Measurements from ENCODE around the gene MLYCD. TPM values are rescaled to one million over a fixed set of nuclear protein-coding genes. Genes with fewer than 3 reads are reported as not detected.

Gene MLYCD
- total and polyA plus RNA-seq, 7 donors: 8.3 to 21.6 (median 14.7) TPM

DNA sequence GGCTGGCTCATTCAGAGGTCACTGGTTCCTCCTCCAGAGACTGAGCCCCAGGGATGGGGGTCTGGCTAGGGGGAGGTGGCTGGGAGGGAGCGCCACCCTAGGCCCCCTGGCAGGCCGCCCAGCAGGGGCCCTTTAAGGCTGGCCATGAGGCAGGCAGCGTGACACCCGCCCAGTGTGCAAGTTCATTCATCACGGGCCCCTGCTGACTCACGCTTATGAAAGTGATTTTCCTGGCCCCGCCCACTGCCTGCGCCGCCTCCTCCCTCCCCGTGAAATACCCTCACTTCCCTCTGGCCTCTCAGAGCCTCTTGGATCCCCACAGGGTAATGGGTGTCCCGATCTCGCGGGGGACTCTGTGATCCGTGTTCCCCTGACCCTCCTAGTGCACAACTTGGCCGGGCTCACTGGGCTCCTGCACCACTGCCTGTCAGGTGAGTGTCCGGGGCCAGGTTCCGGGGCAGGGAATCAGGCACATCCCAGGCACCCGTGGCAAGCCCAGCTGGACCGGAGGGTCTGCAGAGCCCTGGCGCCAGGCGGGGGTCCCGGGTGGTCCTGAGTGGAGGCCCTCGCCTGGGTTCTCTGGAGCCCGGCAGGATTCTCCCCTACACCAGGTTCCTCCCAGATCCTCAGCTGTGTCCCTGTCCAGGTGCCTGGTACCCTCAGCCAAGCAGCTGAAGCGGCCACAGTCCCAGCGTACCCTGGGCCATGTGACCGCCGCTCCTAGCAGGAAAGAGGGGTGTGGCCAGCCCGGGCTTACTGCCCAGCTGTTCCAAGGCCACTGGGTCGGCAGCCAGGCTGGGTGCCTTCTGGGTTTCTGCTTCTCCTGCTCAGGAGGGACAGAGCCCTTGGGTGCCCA lies 54.3 kb downstream of the MLYCD start, which contains the start of gene OSGIN1:
Gene OSGIN1, plus strand, starts transcription at position 301 of the 856 bp plus-strand sequence. CDS start 4,432 bp downstream, outside the sequence.
- TF ChIP-seq, protein P1, sequence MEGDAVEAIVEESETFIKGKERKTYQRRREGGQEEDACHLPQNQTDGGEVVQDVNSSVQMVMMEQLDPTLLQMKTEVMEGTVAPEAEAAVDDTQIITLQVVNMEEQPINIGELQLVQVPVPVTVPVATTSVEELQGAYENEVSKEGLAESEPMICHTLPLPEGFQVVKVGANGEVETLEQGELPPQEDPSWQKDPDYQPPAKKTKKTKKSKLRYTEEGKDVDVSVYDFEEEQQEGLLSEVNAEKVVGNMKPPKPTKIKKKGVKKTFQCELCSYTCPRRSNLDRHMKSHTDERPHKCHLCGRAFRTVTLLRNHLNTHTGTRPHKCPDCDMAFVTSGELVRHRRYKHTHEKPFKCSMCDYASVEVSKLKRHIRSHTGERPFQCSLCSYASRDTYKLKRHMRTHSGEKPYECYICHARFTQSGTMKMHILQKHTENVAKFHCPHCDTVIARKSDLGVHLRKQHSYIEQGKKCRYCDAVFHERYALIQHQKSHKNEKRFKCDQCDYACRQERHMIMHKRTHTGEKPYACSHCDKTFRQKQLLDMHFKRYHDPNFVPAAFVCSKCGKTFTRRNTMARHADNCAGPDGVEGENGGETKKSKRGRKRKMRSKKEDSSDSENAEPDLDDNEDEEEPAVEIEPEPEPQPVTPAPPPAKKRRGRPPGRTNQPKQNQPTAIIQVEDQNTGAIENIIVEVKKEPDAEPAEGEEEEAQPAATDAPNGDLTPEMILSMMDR (IDR thresholded peaks at IDR 0.05): no peak
- WGBS, 3 donors: 0 to 2% (median 1%) methylated on average over 25 to 30 of the region's 30 CpGs
- peaks cover 29% of the 10 kb centered on the region for H3K4me1 ChIP-seq
- peak within 1 kb of the TSS; percentile 96 for H3K27ac ChIP-seq
- peaks cover 0 to 9% of the 10 kb centered on the region in 2 donors for H3K36me3 ChIP-seq (ENCODE audit: insufficient read depth in 1 of 2, low read depth in 1 of 2)
- H3K4me3 ChIP-seq: peak within 1 kb of the TSS; percentile 78
- DNase-seq: peak; percentile 95 to 97
- peak; percentile 87 to 92 (median 90) for ATAC-seq
- H3K9me3 ChIP-seq: no peaks in the 10 kb centered on the region
- H3K27me3 ChIP-seq (ENCODE audit: insufficient read depth in 3 of 3, low read length in 2 of 3): no peaks in the 10 kb centered on the region
- intact Hi-C loops (cut with DNase I): loop anchor here in 1 of 2 donors (2.0 to 10.0 kb wide), 2 partner anchors 40 to 232 kb away; partner anchors contain the start of gene TAF1C

DNA sequence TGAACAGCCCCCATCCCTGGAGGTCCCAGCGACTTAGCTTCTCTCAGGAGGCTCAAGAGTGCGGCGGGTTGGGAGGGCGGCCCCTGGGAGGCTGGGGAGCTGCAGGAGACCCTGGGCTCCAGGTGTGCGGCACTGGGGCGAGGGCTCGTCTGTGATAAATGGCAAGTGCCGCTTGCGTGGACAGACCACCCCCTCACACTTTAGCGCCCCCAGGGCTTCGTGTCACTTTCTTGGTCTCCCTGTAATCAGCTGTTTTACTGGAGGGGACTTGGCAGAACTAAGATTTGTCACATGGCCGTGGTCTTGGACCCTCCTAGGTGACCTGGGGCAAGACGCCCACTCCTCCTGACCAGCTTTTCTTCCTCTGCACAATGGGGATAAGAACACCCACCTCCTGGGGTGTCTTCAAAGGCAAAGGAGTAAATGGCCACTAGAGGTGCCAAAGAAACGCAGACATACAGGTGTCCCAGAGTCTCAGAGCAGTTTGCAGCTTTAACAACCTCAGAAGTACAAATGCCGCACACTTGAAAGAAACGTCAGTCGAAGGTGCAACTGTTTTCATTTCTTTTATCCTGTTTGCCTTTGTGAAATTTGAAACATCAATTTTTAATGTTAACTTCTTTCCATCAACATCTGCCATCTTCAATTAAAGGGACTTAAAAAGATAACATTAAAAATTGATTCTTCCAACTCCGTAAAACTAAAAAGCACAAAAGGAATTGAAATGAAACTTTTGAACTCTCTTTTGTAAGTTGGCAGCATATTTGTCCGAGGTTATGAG lies 55.1 kb downstream of the MLYCD start:
- peak; percentile 28 to 54 (median 44) for ATAC-seq

DNA sequence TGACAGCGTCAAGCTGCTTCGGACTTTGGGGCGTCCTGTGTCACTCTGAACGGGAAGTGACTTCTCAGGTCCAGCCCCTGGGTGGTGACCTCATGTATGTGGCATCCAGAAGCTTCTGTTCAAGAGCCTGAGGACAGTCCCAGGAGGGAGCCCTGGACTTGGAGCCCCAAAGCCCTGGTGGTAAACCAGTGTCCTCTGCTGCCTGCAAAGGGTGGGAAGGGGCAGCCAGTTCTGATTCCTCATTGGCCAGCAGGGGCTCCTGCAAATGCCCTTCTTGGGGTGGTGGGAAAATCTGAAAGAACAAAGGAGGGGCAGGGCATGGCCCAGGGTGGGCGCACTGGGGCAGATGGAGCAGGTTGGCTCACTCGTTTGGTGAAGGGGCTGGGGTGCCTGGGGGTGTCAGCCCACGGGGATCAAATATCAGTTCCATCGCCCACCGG lies 55.7 kb downstream of the MLYCD start:
- H3K4me3 ChIP-seq: peak overlapping the region; percentile 78
- TF ChIP-seq, protein P1 (IDR thresholded peaks at IDR 0.05): no peak
- no peaks in the 10 kb centered on the region for H3K27me3 ChIP-seq (ENCODE audit: insufficient read depth in 3 of 3, low read length in 2 of 3)
- H3K27ac ChIP-seq: peak overlapping the region; percentile 96
- H3K36me3 ChIP-seq (ENCODE audit: insufficient read depth in 1 of 2, low read depth in 1 of 2): peaks cover 2 to 24% of the 10 kb centered on the region in 2 donors
- H3K4me1 ChIP-seq: peaks cover 29% of the 10 kb centered on the region
- intact Hi-C loops (cut with DNase I): loop anchor here (5.0 to 10.0 kb wide), 3 partner anchors 108 to 230 kb away; partner anchors contain the start of gene TAF1C (in 1 of the 2)
- DNase-seq (peak; percentile 59 to 75), ATAC-seq (peak; percentile 34 to 53 (median 45))
- 48 to 52% (median 52%) methylated on average over 9 of the region's 9 CpGs for WGBS, 3 donors
- H3K9me3 ChIP-seq: no peaks in the 10 kb centered on the region

More for the DNA sequence above, 55.1 kb downstream of the MLYCD start:
- TF ChIP-seq, protein P1 (IDR thresholded peaks at IDR 0.05): peak; percentile 51
- H3K36me3 ChIP-seq (ENCODE audit: insufficient read depth in 1 of 2, low read depth in 1 of 2): peaks cover 2 to 18% of the 10 kb centered on the region in 2 donors
- DNase-seq: no peak
- H3K27me3 ChIP-seq (ENCODE audit: insufficient read depth in 3 of 3, low read length in 2 of 3): no peaks in the 10 kb centered on the region
- H3K27ac ChIP-seq: peak overlapping the region; percentile 96
- 8 to 19% (median 9%) methylated on average over 18 to 19 of the region's 19 CpGs for WGBS, 3 donors
- intact Hi-C loops (cut with DNase I): loop anchor here in 1 of 2 donors (2.0 to 10.0 kb wide), 2 partner anchors 41 to 231 kb away; partner anchors contain the start of gene TAF1C
- peak overlapping the region; percentile 78 for H3K4me3 ChIP-seq
- peaks cover 29% of the 10 kb centered on the region for H3K4me1 ChIP-seq
- no peaks in the 10 kb centered on the region for H3K9me3 ChIP-seq

DNA sequence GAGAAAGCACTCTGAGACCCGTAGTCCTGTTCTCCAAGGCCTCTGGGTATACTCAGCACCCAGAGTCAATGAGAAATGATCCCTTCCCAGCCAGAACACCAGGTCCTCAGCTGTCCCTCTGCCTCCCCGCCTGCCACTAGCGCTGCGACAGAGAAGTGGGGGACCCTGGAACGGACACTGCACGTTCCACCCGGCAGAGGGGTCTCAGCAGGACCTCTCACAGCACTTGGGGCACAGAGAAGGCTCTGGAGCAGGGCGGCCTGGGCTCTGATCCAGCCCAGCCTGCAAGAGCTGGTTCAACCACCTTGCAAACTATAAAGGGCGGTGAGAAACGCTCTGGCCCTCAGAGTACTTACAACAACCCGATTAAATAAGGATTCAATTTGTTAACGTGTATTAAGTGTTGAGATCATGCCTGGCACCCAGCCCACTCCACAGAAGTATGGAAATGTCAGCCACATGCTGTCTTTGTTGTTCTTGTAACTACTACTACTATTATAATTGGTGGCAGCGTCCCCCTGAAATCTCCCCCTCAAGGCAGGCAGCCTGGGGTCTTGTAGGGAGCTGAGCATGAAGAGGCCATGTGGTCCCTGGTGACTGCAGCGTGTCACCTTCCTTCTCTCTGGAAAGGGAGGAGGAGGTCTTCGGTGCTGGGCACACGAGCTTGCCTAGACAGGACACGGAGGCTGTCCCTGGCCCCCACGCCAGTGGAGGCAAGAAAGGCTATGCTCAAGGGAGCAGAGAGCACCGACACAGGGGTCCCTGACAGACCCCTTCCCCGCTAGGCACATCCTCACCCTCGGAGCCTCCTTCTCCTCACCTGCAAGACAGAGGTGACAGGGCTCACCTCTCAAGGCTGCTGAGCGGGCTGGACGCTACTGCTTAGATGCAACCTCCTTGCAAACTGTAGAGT lies 56.6 kb downstream of the MLYCD start:
- H3K27me3 ChIP-seq (ENCODE audit: insufficient read depth in 3 of 3, low read length in 2 of 3): no peaks in the 10 kb centered on the region
- TF ChIP-seq, protein P1 (IDR thresholded peaks at IDR 0.05): no peak
- WGBS, 3 donors: 72% methylated on average over 22 to 23 of the region's 23 CpGs
- no peak for DNase-seq
- peaks cover 29% of the 10 kb centered on the region for H3K4me1 ChIP-seq
- peak overlapping the region; percentile 96 for H3K27ac ChIP-seq
- H3K36me3 ChIP-seq (ENCODE audit: insufficient read depth in 1 of 2, low read depth in 1 of 2): peaks cover 4 to 32% of the 10 kb centered on the region in 2 donors
- H3K4me3 ChIP-seq: peak overlapping the region; percentile 78
- no peak for ATAC-seq
- intact Hi-C loops (cut with DNase I): loop anchor here (5.0 to 10.0 kb wide), 3 partner anchors 107 to 229 kb away; partner anchors contain the start of gene TAF1C (in 1 of the 2)
- no peaks in the 10 kb centered on the region for H3K9me3 ChIP-seq
